Measurements from ENCODE around the gene SULF2.

SULF2 gene

DNA sequence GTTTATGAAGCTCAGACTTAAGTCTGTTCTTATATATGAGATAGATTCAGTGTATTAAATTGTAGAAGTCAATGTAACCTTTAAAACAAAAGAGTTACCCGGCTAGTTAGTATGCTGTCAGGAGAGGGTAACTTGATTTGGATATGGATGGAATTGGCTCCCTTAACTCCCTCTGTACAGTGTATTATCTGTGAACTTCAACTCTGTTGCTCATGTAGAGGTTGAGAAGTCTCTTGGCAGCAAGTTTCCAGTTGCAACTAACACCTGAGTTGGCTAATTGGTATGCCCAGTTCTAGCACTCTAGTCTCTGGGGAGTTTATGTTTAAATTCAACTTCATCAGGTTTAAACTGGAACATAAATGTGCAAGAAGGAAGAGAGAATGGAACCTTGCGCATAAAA, 172.6 kb downstream of the SULF2 start:
- TF ChIP-seq ISL1 (CRISPR knock-in tag; IDR thresholded peaks at IDR 0.05) (no peak), TCF4 (CRISPR knock-in tag; IDR thresholded peaks at IDR 0.05; ENCODE audit: borderline replicate concordance) (no peak), ARNTL (CRISPR knock-in tag; IDR thresholded peaks at IDR 0.05; ENCODE audit: borderline replicate concordance, low read depth) (no peak), BACH2 (CRISPR knock-in tag; IDR thresholded peaks at IDR 0.05; ENCODE audit: borderline replicate concordance) (no peak), TOX (CRISPR knock-in tag; IDR thresholded peaks at IDR 0.05; ENCODE audit: borderline replicate concordance) (no peak), CSDC2 (CRISPR knock-in tag; IDR thresholded peaks at IDR 0.05) (no peak), ZNF8 (CRISPR knock-in tag; IDR thresholded peaks at IDR 0.05) (no peak), ZFP30 (CRISPR knock-in tag; IDR thresholded peaks at IDR 0.05) (no peak)
- TF ChIP-seq, protein P1, sequence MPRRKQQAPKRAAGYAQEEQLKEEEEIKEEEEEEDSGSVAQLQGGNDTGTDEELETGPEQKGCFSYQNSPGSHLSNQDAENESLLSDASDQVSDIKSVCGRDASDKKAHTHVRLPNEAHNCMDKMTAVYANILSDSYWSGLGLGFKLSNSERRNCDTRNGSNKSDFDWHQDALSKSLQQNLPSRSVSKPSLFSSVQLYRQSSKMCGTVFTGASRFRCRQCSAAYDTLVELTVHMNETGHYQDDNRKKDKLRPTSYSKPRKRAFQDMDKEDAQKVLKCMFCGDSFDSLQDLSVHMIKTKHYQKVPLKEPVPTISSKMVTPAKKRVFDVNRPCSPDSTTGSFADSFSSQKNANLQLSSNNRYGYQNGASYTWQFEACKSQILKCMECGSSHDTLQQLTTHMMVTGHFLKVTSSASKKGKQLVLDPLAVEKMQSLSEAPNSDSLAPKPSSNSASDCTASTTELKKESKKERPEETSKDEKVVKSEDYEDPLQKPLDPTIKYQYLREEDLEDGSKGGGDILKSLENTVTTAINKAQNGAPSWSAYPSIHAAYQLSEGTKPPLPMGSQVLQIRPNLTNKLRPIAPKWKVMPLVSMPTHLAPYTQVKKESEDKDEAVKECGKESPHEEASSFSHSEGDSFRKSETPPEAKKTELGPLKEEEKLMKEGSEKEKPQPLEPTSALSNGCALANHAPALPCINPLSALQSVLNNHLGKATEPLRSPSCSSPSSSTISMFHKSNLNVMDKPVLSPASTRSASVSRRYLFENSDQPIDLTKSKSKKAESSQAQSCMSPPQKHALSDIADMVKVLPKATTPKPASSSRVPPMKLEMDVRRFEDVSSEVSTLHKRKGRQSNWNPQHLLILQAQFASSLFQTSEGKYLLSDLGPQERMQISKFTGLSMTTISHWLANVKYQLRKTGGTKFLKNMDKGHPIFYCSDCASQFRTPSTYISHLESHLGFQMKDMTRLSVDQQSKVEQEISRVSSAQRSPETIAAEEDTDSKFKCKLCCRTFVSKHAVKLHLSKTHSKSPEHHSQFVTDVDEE (CRISPR knock-in tag; IDR thresholded peaks at IDR 0.05), result no peak
- TF ChIP-seq, protein P2, sequence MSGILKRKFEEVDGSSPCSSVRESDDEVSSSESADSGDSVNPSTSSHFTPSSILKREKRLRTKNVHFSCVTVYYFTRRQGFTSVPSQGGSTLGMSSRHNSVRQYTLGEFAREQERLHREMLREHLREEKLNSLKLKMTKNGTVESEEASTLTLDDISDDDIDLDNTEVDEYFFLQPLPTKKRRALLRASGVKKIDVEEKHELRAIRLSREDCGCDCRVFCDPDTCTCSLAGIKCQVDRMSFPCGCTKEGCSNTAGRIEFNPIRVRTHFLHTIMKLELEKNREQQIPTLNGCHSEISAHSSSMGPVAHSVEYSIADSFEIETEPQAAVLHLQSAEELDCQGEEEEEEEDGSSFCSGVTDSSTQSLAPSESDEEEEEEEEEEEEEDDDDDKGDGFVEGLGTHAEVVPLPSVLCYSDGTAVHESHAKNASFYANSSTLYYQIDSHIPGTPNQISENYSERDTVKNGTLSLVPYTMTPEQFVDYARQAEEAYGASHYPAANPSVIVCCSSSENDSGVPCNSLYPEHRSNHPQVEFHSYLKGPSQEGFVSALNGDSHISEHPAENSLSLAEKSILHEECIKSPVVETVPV (CRISPR knock-in tag; IDR thresholded peaks at IDR 0.05), result no peak
- no peak for ATAC-seq

DNA sequence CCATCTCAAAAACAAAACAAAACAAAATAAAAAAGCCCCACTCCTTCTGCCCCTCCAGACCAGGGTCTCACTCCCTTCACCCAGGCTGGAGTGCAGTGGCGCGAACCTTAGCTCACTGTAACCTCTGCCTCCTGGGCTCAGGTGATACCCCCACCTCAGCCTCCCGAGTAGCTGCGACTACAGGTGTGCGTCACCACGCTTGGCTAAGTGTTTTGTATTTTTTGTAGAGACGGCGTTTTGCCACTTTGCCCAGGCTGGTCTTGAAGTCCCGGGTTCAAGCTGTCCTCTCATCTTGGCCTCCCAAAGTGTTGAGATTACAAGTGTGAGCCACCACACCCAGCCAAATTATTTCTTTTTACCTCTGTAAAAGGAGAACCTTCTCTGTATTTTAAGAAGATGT, 173.5 kb downstream of the SULF2 start:
- TF ChIP-seq RARB (CRISPR knock-in tag; IDR thresholded peaks at IDR 0.05) (no peak), ZC3H10 (CRISPR knock-in tag; IDR thresholded peaks at IDR 0.05) (no peak), CSDC2 (CRISPR knock-in tag; IDR thresholded peaks at IDR 0.05) (no peak), TOX (CRISPR knock-in tag; IDR thresholded peaks at IDR 0.05; ENCODE audit: borderline replicate concordance) (no peak), ARNTL (CRISPR knock-in tag; IDR thresholded peaks at IDR 0.05; ENCODE audit: borderline replicate concordance, low read depth) (no peak), ESRRG (CRISPR knock-in tag; IDR thresholded peaks at IDR 0.05) (no peak), ZFP30 (CRISPR knock-in tag; IDR thresholded peaks at IDR 0.05) (no peak), TCF4 (CRISPR knock-in tag; IDR thresholded peaks at IDR 0.05; ENCODE audit: borderline replicate concordance) (no peak), ZNF8 (CRISPR knock-in tag; IDR thresholded peaks at IDR 0.05) (no peak), BACH2 (CRISPR knock-in tag; IDR thresholded peaks at IDR 0.05; ENCODE audit: borderline replicate concordance) (no peak), GLIS3 (CRISPR knock-in tag; IDR thresholded peaks at IDR 0.05) (no peak), OSR1 (CRISPR knock-in tag; IDR thresholded peaks at IDR 0.05) (no peak), ZNF70 (CRISPR knock-in tag; IDR thresholded peaks at IDR 0.05) (no peak), ZNF565 (CRISPR knock-in tag; conservative IDR thresholded peaks at IDR 0.05; ENCODE audit: low read depth) (no peak), ZFP3 (CRISPR knock-in tag; IDR thresholded peaks at IDR 0.05) (no peak)
- TF ChIP-seq, protein P3, sequence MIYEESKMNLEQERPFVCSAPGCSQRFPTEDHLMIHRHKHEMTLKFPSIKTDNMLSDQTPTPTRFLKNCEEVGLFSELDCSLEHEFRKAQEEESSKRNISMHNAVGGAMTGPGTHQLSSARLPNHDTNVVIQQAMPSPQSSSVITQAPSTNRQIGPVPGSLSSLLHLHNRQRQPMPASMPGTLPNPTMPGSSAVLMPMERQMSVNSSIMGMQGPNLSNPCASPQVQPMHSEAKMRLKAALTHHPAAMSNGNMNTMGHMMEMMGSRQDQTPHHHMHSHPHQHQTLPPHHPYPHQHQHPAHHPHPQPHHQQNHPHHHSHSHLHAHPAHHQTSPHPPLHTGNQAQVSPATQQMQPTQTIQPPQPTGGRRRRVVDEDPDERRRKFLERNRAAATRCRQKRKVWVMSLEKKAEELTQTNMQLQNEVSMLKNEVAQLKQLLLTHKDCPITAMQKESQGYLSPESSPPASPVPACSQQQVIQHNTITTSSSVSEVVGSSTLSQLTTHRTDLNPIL (CRISPR knock-in tag; IDR thresholded peaks at IDR 0.05; ENCODE audit: low read depth), result no peak
- TF ChIP-seq, protein P1 (CRISPR knock-in tag; IDR thresholded peaks at IDR 0.05), result no peak
- TF ChIP-seq, protein P2 (CRISPR knock-in tag; IDR thresholded peaks at IDR 0.05), result no peak
- TF ChIP-seq, protein P4, sequence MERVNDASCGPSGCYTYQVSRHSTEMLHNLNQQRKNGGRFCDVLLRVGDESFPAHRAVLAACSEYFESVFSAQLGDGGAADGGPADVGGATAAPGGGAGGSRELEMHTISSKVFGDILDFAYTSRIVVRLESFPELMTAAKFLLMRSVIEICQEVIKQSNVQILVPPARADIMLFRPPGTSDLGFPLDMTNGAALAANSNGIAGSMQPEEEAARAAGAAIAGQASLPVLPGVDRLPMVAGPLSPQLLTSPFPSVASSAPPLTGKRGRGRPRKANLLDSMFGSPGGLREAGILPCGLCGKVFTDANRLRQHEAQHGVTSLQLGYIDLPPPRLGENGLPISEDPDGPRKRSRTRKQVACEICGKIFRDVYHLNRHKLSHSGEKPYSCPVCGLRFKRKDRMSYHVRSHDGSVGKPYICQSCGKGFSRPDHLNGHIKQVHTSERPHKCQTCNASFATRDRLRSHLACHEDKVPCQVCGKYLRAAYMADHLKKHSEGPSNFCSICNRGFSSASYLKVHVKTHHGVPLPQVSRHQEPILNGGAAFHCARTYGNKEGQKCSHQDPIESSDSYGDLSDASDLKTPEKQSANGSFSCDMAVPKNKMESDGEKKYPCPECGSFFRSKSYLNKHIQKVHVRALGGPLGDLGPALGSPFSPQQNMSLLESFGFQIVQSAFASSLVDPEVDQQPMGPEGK (CRISPR knock-in tag; IDR thresholded peaks at IDR 0.05; ENCODE audit: borderline replicate concordance), result no peak
- ATAC-seq, result no peak
